KMS-11 (cell line): Measurements from ENCODE around the gene SMG6.

Experiments used
- H2AFZ ChIP-seq: fragments of 200-600 bp; sonication (generic); 2 replicates; pipeline ENCODE4 v1.6.1; 2016; ENCODE audit warnings: antibody characterized with exemption, mixed run types, low read depth
- H3K27ac ChIP-seq: fragments of 200-600 bp; sonication (generic); 2 replicates; pipeline ENCODE4 v1.6.1; 2016; ENCODE audit warnings: mild to moderate bottlenecking, mixed run types
- H3K27me3 ChIP-seq: fragments of 200-600 bp; sonication (generic); 2 replicates; pipeline ENCODE4 v1.6.1; 2017; ENCODE audit warnings: mild to moderate bottlenecking, low read depth, mixed run types, moderate library complexity; ENCODE audit not compliant: insufficient read depth
- H3K36me3 ChIP-seq: fragments of 200-600 bp; sonication (generic); 2 replicates; pipeline ENCODE4 v1.6.1; 2017; ENCODE audit warnings: mild to moderate bottlenecking, mixed run types; ENCODE audit not compliant: insufficient read depth
- H3K4me1 ChIP-seq: fragments of 200-600 bp; sonication (generic); 2 replicates; pipeline ENCODE4 v1.6.1; 2016; ENCODE audit warnings: mild to moderate bottlenecking, low read depth, mixed run types; ENCODE audit not compliant: poor library complexity, severe bottlenecking
- H3K4me2 ChIP-seq: fragments of 200-600 bp; sonication (generic); 2 replicates; pipeline ENCODE4 v1.7.0; 2016; ENCODE audit warnings: mild to moderate bottlenecking, mixed run types
- H3K4me3 ChIP-seq: fragments of 200-600 bp; sonication (generic); IDR thresholded peaks from 2 replicates; pipeline ENCODE4 v1.6.1; 2017; ENCODE audit warnings: low read depth, low read length, mixed read lengths; ENCODE audit not compliant: insufficient read depth
- H3K79me2 ChIP-seq: fragments of 200-600 bp; sonication (generic); 2 replicates; pipeline ENCODE4 v1.6.1; 2016; ENCODE audit warnings: low read depth, mixed run types; ENCODE audit not compliant: insufficient read depth
- H3K9ac ChIP-seq: fragments of 200-600 bp; sonication (generic); 2 replicates; pipeline ENCODE4 v1.6.1; 2016; ENCODE audit warnings: mild to moderate bottlenecking, mixed run types
- H4K20me1 ChIP-seq: fragments of 200-600 bp; sonication (generic); 2 replicates; pipeline ENCODE4 v1.6.1; 2016; ENCODE audit warnings: mild to moderate bottlenecking, mixed run types; ENCODE audit not compliant: insufficient read depth
- TF ChIP-seq, protein P1 (sequence below): fragments of 200-600 bp; sonication (generic); conservative IDR thresholded peaks from 2 replicates; pipeline ENCODE4 v1.6.1; 2017; ENCODE audit warnings: low read depth, mild to moderate bottlenecking, antibody characterized with exemption, low read length, moderate library complexity, mixed read lengths

SMG6 gene

DNA sequence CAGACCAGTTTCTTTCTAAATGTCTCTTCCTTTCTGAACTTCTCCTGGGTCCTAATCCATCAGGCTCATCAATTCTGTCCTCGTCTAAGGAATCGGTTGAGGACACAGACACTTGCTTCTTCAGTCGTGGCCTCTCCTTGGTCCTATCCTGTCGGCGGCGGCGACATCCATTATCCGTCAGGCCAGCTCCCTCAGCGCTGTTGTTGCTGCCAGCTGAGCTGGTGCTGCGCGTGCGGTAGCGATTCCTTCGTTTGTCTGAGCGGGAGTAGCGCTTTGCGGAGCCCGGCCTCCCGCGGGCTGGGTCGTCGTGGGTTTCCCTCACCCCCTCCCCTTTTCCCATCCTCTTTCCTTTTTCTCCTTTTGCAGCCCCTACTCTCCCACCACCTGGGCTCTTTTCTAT is 3.8 kb downstream of the SMG6 start:
- H3K36me3 ChIP-seq = no peaks in the 10 kb centered on the region
- no peak overlapping the region for H2AFZ ChIP-seq
- H3K9ac ChIP-seq = no peak overlapping the region
- H3K27me3 ChIP-seq = no peaks in the 10 kb centered on the region
- TF ChIP-seq, protein P1, sequence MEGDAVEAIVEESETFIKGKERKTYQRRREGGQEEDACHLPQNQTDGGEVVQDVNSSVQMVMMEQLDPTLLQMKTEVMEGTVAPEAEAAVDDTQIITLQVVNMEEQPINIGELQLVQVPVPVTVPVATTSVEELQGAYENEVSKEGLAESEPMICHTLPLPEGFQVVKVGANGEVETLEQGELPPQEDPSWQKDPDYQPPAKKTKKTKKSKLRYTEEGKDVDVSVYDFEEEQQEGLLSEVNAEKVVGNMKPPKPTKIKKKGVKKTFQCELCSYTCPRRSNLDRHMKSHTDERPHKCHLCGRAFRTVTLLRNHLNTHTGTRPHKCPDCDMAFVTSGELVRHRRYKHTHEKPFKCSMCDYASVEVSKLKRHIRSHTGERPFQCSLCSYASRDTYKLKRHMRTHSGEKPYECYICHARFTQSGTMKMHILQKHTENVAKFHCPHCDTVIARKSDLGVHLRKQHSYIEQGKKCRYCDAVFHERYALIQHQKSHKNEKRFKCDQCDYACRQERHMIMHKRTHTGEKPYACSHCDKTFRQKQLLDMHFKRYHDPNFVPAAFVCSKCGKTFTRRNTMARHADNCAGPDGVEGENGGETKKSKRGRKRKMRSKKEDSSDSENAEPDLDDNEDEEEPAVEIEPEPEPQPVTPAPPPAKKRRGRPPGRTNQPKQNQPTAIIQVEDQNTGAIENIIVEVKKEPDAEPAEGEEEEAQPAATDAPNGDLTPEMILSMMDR = no peak
- no peaks in the 10 kb centered on the region for H3K79me2 ChIP-seq
- no peak overlapping the region for H3K27ac ChIP-seq
- no peaks in the 10 kb centered on the region for H4K20me1 ChIP-seq
- H3K4me1 ChIP-seq = peaks cover 14% of the 10 kb centered on the region
- H3K4me2 ChIP-seq = no peak overlapping the region
- H3K4me3 ChIP-seq = no peak overlapping the region

DNA sequence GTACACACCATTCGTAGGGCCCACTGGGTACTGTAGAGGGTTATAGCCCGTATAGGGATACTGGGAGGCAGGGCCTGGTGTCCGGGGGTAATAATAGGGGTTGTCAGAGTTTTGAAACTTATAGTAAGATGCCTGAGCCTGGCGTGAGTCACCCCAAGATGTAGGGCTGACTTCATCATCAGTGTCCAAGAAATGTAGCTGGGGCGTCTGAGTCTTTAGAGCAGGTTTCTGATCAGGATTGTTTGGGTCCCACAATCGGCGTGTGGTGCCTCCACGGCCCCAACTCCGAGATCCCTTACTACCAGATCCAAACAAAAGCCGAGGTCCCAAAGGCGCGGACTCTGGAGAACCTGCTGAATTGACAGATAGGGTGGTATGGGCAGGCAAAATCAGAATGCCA is 4.4 kb downstream of the SMG6 start:
- no peak overlapping the region for H3K9ac ChIP-seq
- no peaks in the 10 kb centered on the region for H3K36me3 ChIP-seq
- H3K4me1 ChIP-seq = peaks cover 14% of the 10 kb centered on the region
- H3K27me3 ChIP-seq = no peaks in the 10 kb centered on the region
- H3K27ac ChIP-seq = no peak overlapping the region
- no peak overlapping the region for H2AFZ ChIP-seq
- H4K20me1 ChIP-seq = no peaks in the 10 kb centered on the region
- no peak overlapping the region for H3K4me2 ChIP-seq
- H3K79me2 ChIP-seq = no peaks in the 10 kb centered on the region
- TF ChIP-seq, protein P1 = no peak
- H3K4me3 ChIP-seq = no peak overlapping the region

DNA sequence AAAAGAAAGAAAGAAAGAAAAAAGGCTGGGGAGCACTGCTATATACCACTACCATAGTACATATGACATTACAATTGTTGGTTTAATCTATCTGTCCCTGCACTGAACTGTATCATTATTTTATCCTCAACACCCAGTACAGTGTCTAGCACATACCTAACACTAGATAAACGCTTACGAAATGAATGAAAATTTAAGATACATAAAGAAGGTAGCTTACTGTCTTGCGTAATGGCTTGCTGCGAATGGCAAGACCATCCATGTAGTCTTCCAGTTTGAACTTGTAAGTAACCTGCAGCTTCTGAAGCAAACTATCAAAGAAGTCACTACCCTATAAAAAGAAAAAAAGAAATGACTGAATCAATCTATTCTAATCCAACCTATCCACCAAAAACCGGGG is 6.6 kb downstream of the SMG6 start:
- Histone ChIP-seq H4K20me1 (no peaks in the 10 kb centered on the region), H3K36me3 (no peaks in the 10 kb centered on the region)

DNA sequence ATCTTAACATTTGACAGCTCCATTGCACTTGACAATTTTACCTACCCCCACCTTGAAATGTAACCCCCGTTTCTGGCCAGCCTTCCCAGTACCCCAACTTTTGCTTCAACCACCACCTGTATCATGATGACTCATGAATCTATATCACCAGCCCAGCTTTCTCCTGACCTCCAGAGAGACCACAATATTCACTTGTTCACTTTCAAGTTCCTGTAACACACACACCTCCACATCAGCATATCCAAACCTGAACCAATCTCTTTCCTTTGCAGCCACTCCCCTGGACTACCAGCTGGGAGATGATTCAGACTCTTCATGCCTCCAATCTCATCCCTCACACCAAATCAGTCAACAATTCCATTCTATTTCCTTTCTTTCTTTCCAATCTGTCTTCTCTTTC is 8.0 kb downstream of the SMG6 start:
- no peak overlapping the region for H3K27ac ChIP-seq
- H3K79me2 ChIP-seq = no peaks in the 10 kb centered on the region
- H3K36me3 ChIP-seq = no peaks in the 10 kb centered on the region
- H4K20me1 ChIP-seq = no peaks in the 10 kb centered on the region
- peaks cover 8% of the 10 kb centered on the region for H3K4me1 ChIP-seq
- H3K4me2 ChIP-seq = no peak overlapping the region
- H3K4me3 ChIP-seq = no peak overlapping the region
- no peaks in the 10 kb centered on the region for H3K27me3 ChIP-seq
- no peak overlapping the region for H3K9ac ChIP-seq
- TF ChIP-seq, protein P1 = no peak
- no peak overlapping the region for H2AFZ ChIP-seq

More for the DNA sequence above, 6.6 kb downstream of the SMG6 start:
- Histone ChIP-seq H3K4me2 (no peak overlapping the region), H3K4me1 (peaks cover 8% of the 10 kb centered on the region), H3K27ac (no peak overlapping the region), H3K79me2 (no peaks in the 10 kb centered on the region), H3K4me3 (no peak overlapping the region), H3K9ac (no peak overlapping the region), H2AFZ (no peak overlapping the region), H3K27me3 (no peaks in the 10 kb centered on the region)
- TF ChIP-seq, protein P1 = no peak
